ENCODE data around the gene TMPRSS7. TPM values are rescaled to one million over a fixed set of nuclear protein-coding genes. Genes with fewer than 3 reads are reported as not detected.

Gene TMPRSS7
- total RNA-seq, 1 donor from 2014 or later = 0.15 TPM

- no peaks in the 10 kb centered on the region for H3K9me3 ChIP-seq
- DNase-seq (no peak), ATAC-seq (no peak)
- no peaks in the 10 kb centered on the region for H3K27me3 ChIP-seq (ENCODE audit: low read depth)
- no peak for TF ChIP-seq CTCF (IDR thresholded peaks at IDR 0.05)
- H3K4me3 ChIP-seq = peak overlapping the region; percentile 47
- H3K27ac ChIP-seq = no peak overlapping the region
- peaks cover 11% of the 10 kb centered on the region for H3K4me1 ChIP-seq
- no peaks in the 10 kb centered on the region for H3K36me3 ChIP-seq
- intact Hi-C loops (cut with DNase I) = no loop called here
Measured at GRCh38 chr3:111999484-112000324, 34.8 kb upstream of the TMPRSS7 start.

DNA sequence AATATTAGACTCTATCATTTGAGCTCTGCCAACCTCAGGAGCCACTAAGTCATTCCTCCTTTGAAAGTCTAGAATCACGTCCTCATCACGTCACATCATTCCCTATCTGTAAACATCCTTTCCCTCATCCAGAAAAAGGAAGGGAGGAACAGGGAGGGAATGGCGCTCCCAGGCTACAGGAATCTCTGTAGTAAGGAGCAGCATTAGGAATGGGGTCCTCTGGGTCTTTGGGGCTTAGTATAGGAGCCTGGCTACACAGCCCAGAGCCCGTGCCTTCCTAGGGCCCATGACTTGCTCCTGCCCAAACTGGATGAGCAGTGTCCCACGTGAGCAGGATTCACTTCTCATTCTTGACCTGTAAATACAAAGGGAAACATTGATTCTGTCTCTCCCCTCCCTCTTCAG lies 34.2 kb upstream of the TMPRSS7 start:
- TF ChIP-seq CTCF (IDR thresholded peaks at IDR 0.05) = no peak
- intact Hi-C loops (cut with DNase I) = no loop called here
- Histone ChIP-seq H3K36me3 (no peaks in the 10 kb centered on the region), H3K4me1 (peaks cover 11% of the 10 kb centered on the region), H3K4me3 (no peak overlapping the region), H3K9me3 (no peaks in the 10 kb centered on the region), H3K27me3 (ENCODE audit: low read depth) (no peaks in the 10 kb centered on the region), H3K27ac (no peak overlapping the region)
- ATAC-seq = no peak
- no peak for DNase-seq

- Histone ChIP-seq H3K4me1 (peaks cover 11% of the 10 kb centered on the region), H3K36me3 (no peaks in the 10 kb centered on the region), H3K9me3 (no peaks in the 10 kb centered on the region), H3K27ac (no peak overlapping the region), H3K27me3 (ENCODE audit: low read depth) (no peaks in the 10 kb centered on the region), H3K4me3 (no peak overlapping the region)
- no peak for TF ChIP-seq CTCF (IDR thresholded peaks at IDR 0.05)
- no peak for ATAC-seq
- intact Hi-C loops (cut with DNase I) = no loop called here
- DNase-seq = no peak
Measured at GRCh38 chr3:112000966-112001365, 33.6 kb upstream of the TMPRSS7 start.

DNA sequence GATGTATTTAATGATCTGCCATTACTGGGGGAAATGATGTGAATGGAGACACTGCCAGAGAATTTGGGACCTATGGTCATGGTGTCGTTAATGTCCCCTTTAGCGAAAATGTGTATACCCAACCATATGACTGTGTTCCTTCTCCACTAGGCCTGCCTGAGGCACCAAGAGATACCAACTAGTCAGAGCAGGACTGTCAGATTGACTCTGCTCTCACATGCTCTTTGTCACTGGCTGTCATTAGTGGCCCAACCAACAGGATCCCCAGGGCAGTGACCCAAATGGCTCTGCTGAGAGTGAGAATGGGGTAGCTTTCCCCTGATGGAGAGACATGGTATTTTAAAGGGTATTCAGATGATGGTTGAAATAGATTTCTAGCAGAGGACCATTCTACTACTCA lies 33.0 kb upstream of the TMPRSS7 start:
- Histone ChIP-seq H3K4me1 (peaks cover 11% of the 10 kb centered on the region), H3K27me3 (ENCODE audit: low read depth) (no peaks in the 10 kb centered on the region), H3K9me3 (no peaks in the 10 kb centered on the region), H3K27ac (no peak overlapping the region), H3K36me3 (no peaks in the 10 kb centered on the region), H3K4me3 (no peak overlapping the region)
- TF ChIP-seq CTCF (IDR thresholded peaks at IDR 0.05) = no peak
- ATAC-seq (no peak), DNase-seq (no peak)
- intact Hi-C loops (cut with DNase I) = no loop called here

DNA sequence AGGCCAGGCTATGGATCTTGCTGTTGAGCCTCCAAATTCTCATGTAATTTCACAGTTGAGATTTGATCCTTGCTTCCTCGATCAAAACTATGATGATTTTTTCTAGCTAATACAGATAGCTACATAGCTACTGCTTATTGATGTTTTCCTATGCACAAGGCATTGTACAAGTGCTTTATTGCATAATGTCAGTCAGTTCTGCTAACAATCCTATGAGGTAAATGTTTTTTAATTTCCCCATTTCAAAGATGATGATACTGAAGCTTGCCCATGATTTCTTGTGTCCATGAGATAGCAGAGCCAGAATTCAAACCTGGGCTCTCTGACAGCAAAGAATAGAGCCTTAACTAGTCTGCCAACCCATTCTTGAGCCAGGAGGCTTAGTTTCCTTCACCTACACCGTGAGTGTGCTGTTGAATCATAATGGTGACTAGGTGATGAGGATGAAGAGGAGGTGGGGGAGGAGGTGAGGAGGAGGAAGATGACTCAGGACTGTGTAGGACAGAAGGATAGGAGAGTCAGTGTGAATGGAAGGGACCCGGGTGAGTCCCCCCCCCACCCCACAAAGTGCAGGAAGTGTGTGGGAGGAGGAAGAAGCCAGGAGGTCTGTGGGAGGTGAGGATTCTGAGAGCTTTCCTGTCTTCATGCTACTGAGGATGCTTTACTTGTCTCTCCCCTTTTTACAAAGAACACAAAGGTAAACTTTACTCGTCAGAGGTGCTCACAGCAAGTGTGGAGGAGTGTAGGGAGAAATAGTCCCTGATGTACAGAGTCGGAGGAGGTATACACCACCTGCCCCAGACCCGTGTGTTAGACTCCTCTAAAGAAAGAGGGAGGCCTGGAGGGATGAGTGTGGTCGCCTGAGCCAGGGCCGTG lies 32.2 kb upstream of the TMPRSS7 start:
- DNase-seq (no peak), ATAC-seq (no peak)
- Histone ChIP-seq H3K4me3 (no peak overlapping the region), H3K27ac (no peak overlapping the region), H3K36me3 (no peaks in the 10 kb centered on the region), H3K27me3 (ENCODE audit: low read depth) (no peaks in the 10 kb centered on the region), H3K9me3 (no peaks in the 10 kb centered on the region), H3K4me1 (peaks cover 11% of the 10 kb centered on the region)
- intact Hi-C loops (cut with DNase I) = no loop called here
- no peak for TF ChIP-seq CTCF (IDR thresholded peaks at IDR 0.05)

Measured in lower lobe of right lung (tissue), 2 donors.